H9 (cell line): ENCODE measurements around the gene UBE3B. TPM values are rescaled to one million over a fixed set of nuclear protein-coding genes. Genes with fewer than 3 reads are reported as not detected.

Experiments
- DNase-seq: peaks from one replicate; pipeline ENCODE4 v3.0.0-alpha.2; 2017
- H2AFZ ChIP-seq: one replicate; pipeline ENCODE4 v1.6.1; 2013; ENCODE audit warnings: mild to moderate bottlenecking, low read length, control low read depth, moderate library complexity
- H2AK5ac ChIP-seq: 2 replicates; pipeline ENCODE4 v1.6.1; 2013; ENCODE audit warnings: low read length, control low read depth, mixed read lengths; ENCODE audit not compliant: insufficient read length
- H2BK120ac ChIP-seq: one replicate; pipeline ENCODE4 v1.6.1; 2013; ENCODE audit warnings: low read depth, mild to moderate bottlenecking, low read length, control low read depth, inconsistent platforms; ENCODE audit not compliant: poor library complexity, severe bottlenecking
- H2BK12ac ChIP-seq: 2 replicates; pipeline ENCODE4 v1.6.1; 2013; ENCODE audit warnings: low read length, control low read depth, mixed read lengths, low read depth; ENCODE audit not compliant: insufficient read length
- H2BK15ac ChIP-seq: 2 replicates; pipeline ENCODE4 v1.6.1; 2013; ENCODE audit warnings: low read depth, low read length, control low read depth
- H2BK20ac ChIP-seq: one replicate; pipeline ENCODE4 v1.6.1; 2013; ENCODE audit warnings: low read depth, mild to moderate bottlenecking, low read length, control low read depth, inconsistent platforms; ENCODE audit not compliant: poor library complexity, severe bottlenecking
- H2BK5ac ChIP-seq: 2 replicates; pipeline ENCODE4 v1.6.1; 2013; ENCODE audit warnings: low read length, control low read depth, mixed read lengths; ENCODE audit not compliant: insufficient read length
- H3K14ac ChIP-seq: 2 replicates; pipeline ENCODE4 v1.6.1; 2013; ENCODE audit warnings: low read length, control low read depth; ENCODE audit not compliant: insufficient read depth
- H3K18ac ChIP-seq: 2 replicates; pipeline ENCODE4 v1.6.1; 2013; ENCODE audit warnings: low read depth, mild to moderate bottlenecking, mixed read lengths, low read length, control low read depth; ENCODE audit not compliant: insufficient read length
- H3K23ac ChIP-seq: 2 replicates; pipeline ENCODE4 v1.6.1; 2013; ENCODE audit warnings: low read length, control low read depth, mixed read lengths, low read depth; ENCODE audit not compliant: insufficient read length
- H3K23me2 ChIP-seq: 2 replicates; pipeline ENCODE4 v1.6.1; 2013; ENCODE audit warnings: low read depth, mild to moderate bottlenecking, mixed read lengths, low read length, control low read depth; ENCODE audit not compliant: insufficient read length, poor library complexity, severe bottlenecking
- H3K27ac ChIP-seq: 2 replicates; pipeline ENCODE4 v1.5.1; 2013; ENCODE audit warnings: low read length, control low read depth, mixed read lengths, low read depth; ENCODE audit not compliant: insufficient read length
- H3K27me3 ChIP-seq: 2 replicates; pipeline ENCODE4 v1.6.1; 2013; ENCODE audit warnings: low read length, control low read depth, inconsistent platforms; ENCODE audit not compliant: insufficient read depth
- H3K4ac ChIP-seq: 2 replicates; pipeline ENCODE4 v1.6.1; 2013; ENCODE audit warnings: low read depth, mild to moderate bottlenecking, control low read depth, inconsistent platforms, low read length, moderate library complexity
- H3K4me1 ChIP-seq: 2 replicates; pipeline ENCODE4 v1.6.1; 2013; ENCODE audit warnings: low read length, control low read depth, inconsistent platforms; ENCODE audit not compliant: insufficient read depth
- H3K4me2 ChIP-seq: 2 replicates; pipeline ENCODE4 v1.6.1; 2013; ENCODE audit warnings: low read length, control low read depth, mixed read lengths; ENCODE audit not compliant: insufficient read length, insufficient read depth
- H3K56ac ChIP-seq: 2 replicates; pipeline ENCODE4 v1.6.1; 2013; ENCODE audit warnings: low read depth, mild to moderate bottlenecking, mixed read lengths, low read length, control low read depth; ENCODE audit not compliant: insufficient read length
- H3K79me1 ChIP-seq: 2 replicates; pipeline ENCODE4 v1.6.1; 2013; ENCODE audit warnings: low read depth, mild to moderate bottlenecking, moderate library complexity, low read length, control low read depth, inconsistent platforms; ENCODE audit not compliant: insufficient read depth, poor library complexity, severe bottlenecking
- H3K79me2 ChIP-seq: 2 replicates; pipeline ENCODE4 v1.6.1; 2013; ENCODE audit warnings: low read length, control low read depth, inconsistent platforms; ENCODE audit not compliant: insufficient read depth
- H3K9ac ChIP-seq: 2 replicates; pipeline ENCODE4 v1.6.1; 2013; ENCODE audit warnings: low read length, control low read depth, mixed read lengths; ENCODE audit not compliant: insufficient read length; ENCODE audit errors: extremely low read depth
- H3K9me3 ChIP-seq: one replicate; pipeline ENCODE4 v1.6.1; 2013; ENCODE audit warnings: low read depth, low read length, inconsistent platforms; ENCODE audit not compliant: control insufficient read depth
- H3T11ph ChIP-seq: one replicate; pipeline ENCODE4 v1.6.1; 2013; ENCODE audit warnings: mild to moderate bottlenecking, low read length, control low read depth, inconsistent platforms
- H4K20me1 ChIP-seq: one replicate; pipeline ENCODE4 v1.6.1; 2013; ENCODE audit not compliant: control insufficient read depth, insufficient read length, insufficient read depth
- H4K5ac ChIP-seq: 2 replicates; pipeline ENCODE4 v1.6.1; 2013; ENCODE audit warnings: low read depth, mild to moderate bottlenecking, mixed read lengths, low read length, control low read depth; ENCODE audit not compliant: insufficient read length
- H4K8ac ChIP-seq: replicated peaks from 2 replicates; pipeline ENCODE4 v1.6.1; 2013; ENCODE audit warnings: low read length, control low read depth, mixed read lengths, low read depth; ENCODE audit not compliant: insufficient read length
- H4K91ac ChIP-seq: 2 replicates; pipeline ENCODE4 v1.6.1; 2013; ENCODE audit warnings: low read depth, mild to moderate bottlenecking, moderate library complexity, mixed read lengths, low read length, control low read depth; ENCODE audit not compliant: insufficient read length
- H3K27ac Mint-ChIP-seq, 3 experiments: 2 replicates in 2 of 3; 3 replicates in 1 of 3; pipeline ENCODE4 v1.8.0; 2020 to 2021; ENCODE audit warnings: mixed read lengths in 3 of 3, mild to moderate bottlenecking in 1 of 3, moderate library complexity in 1 of 3
- H3K27me3 Mint-ChIP-seq: 2 replicates; pipeline ENCODE4 v1.8.0; 2021; ENCODE audit warnings: low read depth, mild to moderate bottlenecking, moderate library complexity, mixed read lengths
- H3K36me3 Mint-ChIP-seq, 3 experiments: 2 replicates in 2 of 3; 3 replicates in 1 of 3; pipeline ENCODE4 v1.8.0; 2020 to 2021; ENCODE audit warnings: low read depth in 3 of 3, mixed read lengths in 3 of 3; ENCODE audit not compliant: insufficient read depth in 1 of 3
- H3K4me1 Mint-ChIP-seq, 2 experiments: 2 replicates each; pipeline ENCODE4 v1.8.0; 2020; ENCODE audit warnings: mixed read lengths in 2 of 2
- H3K4me3 Mint-ChIP-seq, 2 experiments: 2 replicates in 1 of 2; 3 replicates in 1 of 2; pipeline ENCODE4 v1.8.0; 2020 to 2021; ENCODE audit warnings: mild to moderate bottlenecking in 2 of 2, mixed read lengths in 2 of 2, moderate library complexity in 1 of 2
- H3K9me3 Mint-ChIP-seq, 2 experiments: 2 replicates in 1 of 2; 3 replicates in 1 of 2; pipeline ENCODE4 v1.8.0; 2020; ENCODE audit warnings: mild to moderate bottlenecking in 2 of 2, mixed read lengths in 2 of 2, moderate library complexity in 1 of 2
- CTCF ChIP-seq: fragments of 200-600 bp; sonication (generic); conservative IDR thresholded peaks from 3 replicates; pipeline ENCODE4 v1.8.0; 2021; ENCODE audit warnings: antibody characterized with exemption, mild to moderate bottlenecking
- WGBS: extraction: QIAGEN DNeasy Blood & Tissue Kit; methylation state at CpG from one replicate; pipeline ENCODE4 v1.1.7; 2013; ENCODE audit warnings: missing lambda C conversion rate, low lambda C conversion rate, mixed read lengths; ENCODE audit not compliant: insufficient read length; ENCODE audit errors: extremely low coverage; 5-methylcytosine and 5-hydroxymethylcytosine counted together
- total RNA-seq: library from RNA; stranded (reverse); gene quantifications from 2 replicates; pipeline ENCODE4 v1.2.1, GENCODE V29; 2021

UBE3B gene
- total RNA-seq, 1 experiment from 2014 or later = 24.2 TPM

DNA sequence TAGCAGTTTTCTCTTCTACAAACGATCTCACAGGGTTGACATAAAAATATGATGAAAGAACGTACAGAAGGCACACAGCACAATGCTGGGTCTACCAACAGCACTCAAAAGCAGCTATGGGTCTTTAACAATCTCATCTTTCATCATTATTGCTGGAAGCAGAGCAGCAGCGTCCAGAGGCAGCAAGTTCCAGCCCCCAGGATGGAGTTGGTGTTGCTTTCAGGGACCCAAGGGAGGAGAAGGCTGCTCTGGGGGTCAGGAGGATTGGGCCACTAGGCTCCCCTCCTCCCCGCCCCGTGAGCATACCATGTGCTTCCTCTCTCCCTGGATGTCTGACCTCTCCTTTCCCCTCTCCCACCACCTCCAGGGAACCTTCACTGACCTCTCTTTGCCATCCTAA is 13.7 kb upstream of the UBE3B start:
- Histone ChIP-seq H2BK12ac (no peak overlapping the region), H2BK15ac (no peak overlapping the region), H4K91ac (no peak overlapping the region), H2BK20ac (no peak overlapping the region), H3K23ac (no peak overlapping the region), H3K27ac (peak overlapping the region; percentile 21), H3K4me2 (peak overlapping the region; percentile 35), H3K23me2 (no peaks in the 10 kb centered on the region), H3K4ac (no peak overlapping the region), H3K79me1 (peaks cover 6% of the 10 kb centered on the region), H2AFZ (no peak overlapping the region), H3K79me2 (peaks cover 22% of the 10 kb centered on the region; the same call in 1 of the 2 replicates), H3K27me3 (no peaks in the 10 kb centered on the region), H2BK5ac (no peak overlapping the region), H4K5ac (no peak overlapping the region), H4K20me1 (peaks cover 2% of the 10 kb centered on the region), H3K9ac (no peak overlapping the region), H4K8ac (no peak overlapping the region), H3K14ac (peak overlapping the region; percentile 10; the same call in 1 of the 2 replicates), H3K56ac (no peak overlapping the region), H3K9me3 (no peaks in the 10 kb centered on the region), H2AK5ac (no peak overlapping the region), H3T11ph (no peak overlapping the region), H3K4me1 (peaks cover 38% of the 10 kb centered on the region), H3K18ac (no peak overlapping the region), H2BK120ac (no peak overlapping the region)
- Mint-ChIP-seq H3K27ac (peak overlapping the region; percentile 10 to 82 (median 68); a peak in 6 of 7 replicates), H3K27me3 (no peaks in the 10 kb centered on the region), H3K4me3 (peak overlapping the region; percentile 9 to 51), H3K4me1 (peaks cover 76 to 86% of the 10 kb centered on the region in 2 experiments), H3K9me3 (no peaks in the 10 kb centered on the region; a peak in 2 of 5 replicates), H3K36me3 (peaks cover 11 to 48% (median 30%) of the 10 kb centered on the region in 3 experiments; a peak in 6 of 7 replicates)
- no peak for DNase-seq
- TF ChIP-seq CTCF = no peak
- WGBS = no CpG with 5 or more reads among the region's 5 CpGs
